SU-DHL-6 (cell line): ENCODE measurements around the gene NINL.

Experiments
- EZH2phosphoT487 ChIP-seq: fragments of 200-600 bp; sonication (generic), shearing (Covaris generic); conservative IDR thresholded peaks from 2 replicates; pipeline ENCODE4 v1.6.1; 2018; ENCODE audit warnings: mild to moderate bottlenecking, antibody characterized with exemption, low read length, moderate library complexity, mixed read lengths
- TF ChIP-seq, protein P1 (sequence below): fragments of 200-600 bp; sonication (generic); IDR thresholded peaks from one replicate; pipeline ENCODE4 v1.5.1; 2017; ENCODE audit warnings: antibody characterized with exemption, mild to moderate bottlenecking, low read length, moderate library complexity; ENCODE audit not compliant: insufficient read depth, poor library complexity, severe bottlenecking

DNA sequence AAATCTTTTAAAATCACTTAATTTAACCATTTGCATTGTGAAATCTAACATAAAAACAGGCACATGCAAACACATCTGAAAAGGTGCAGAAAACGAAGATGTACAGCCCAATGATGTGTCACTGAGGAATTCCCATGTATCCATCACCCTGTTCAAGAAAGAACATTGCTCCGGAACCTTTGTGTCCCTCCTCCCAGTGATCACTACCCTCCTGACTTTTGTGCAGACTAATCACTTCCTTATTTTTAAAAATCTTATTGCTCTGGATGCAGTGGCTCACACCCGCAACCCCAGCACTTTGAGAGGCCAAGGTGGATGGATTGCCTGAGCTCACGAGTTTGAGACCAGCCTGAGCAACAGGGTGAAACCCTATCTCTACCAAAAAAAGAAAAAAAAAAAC lies 163.3 kb downstream of the NINL start:
- TF ChIP-seq, protein P1, sequence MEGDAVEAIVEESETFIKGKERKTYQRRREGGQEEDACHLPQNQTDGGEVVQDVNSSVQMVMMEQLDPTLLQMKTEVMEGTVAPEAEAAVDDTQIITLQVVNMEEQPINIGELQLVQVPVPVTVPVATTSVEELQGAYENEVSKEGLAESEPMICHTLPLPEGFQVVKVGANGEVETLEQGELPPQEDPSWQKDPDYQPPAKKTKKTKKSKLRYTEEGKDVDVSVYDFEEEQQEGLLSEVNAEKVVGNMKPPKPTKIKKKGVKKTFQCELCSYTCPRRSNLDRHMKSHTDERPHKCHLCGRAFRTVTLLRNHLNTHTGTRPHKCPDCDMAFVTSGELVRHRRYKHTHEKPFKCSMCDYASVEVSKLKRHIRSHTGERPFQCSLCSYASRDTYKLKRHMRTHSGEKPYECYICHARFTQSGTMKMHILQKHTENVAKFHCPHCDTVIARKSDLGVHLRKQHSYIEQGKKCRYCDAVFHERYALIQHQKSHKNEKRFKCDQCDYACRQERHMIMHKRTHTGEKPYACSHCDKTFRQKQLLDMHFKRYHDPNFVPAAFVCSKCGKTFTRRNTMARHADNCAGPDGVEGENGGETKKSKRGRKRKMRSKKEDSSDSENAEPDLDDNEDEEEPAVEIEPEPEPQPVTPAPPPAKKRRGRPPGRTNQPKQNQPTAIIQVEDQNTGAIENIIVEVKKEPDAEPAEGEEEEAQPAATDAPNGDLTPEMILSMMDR, result no peak
- no peak for TF ChIP-seq EZH2phosphoT487
